ENCODE results near the gene RASA2. TPM values are rescaled to one million over a fixed set of nuclear protein-coding genes. Genes with fewer than 3 reads are reported as not detected.

RASA2 gene
- total RNA-seq, 1 experiment from 2014 or later: 17.1 TPM

GRCh38 chr3:141466633-141467169 lies 20.1 kb upstream of the RASA2 start:
- Histone ChIP-seq H3K9me3 (ENCODE audit: insufficient read depth, low read depth) (peaks cover 4% of the 10 kb centered on the region), H3K79me2 (ENCODE audit: low read depth) (no peaks in the 10 kb centered on the region), H3K36me3 (ENCODE audit: low read depth) (no peaks in the 10 kb centered on the region), H3K9me2 (ENCODE audit: insufficient read depth) (no peaks in the 10 kb centered on the region), H3K4me3 (no peak overlapping the region), H3K4me1 (replicated peaks; ENCODE audit: insufficient read depth) (no peaks in the 10 kb centered on the region), H3F3A (ENCODE audit: insufficient read depth, low read depth) (no peaks in the 10 kb centered on the region), H3K27ac (no peak overlapping the region), H3K27me3 (ENCODE audit: insufficient read depth, low read depth) (no peaks in the 10 kb centered on the region), H2AFZ (no peak overlapping the region), H4K20me1 (ENCODE audit: insufficient read depth) (no peaks in the 10 kb centered on the region), H3K4me2 (no peak overlapping the region)
- no peak for DNase-seq
- CTCF ChIA-PET: no interaction called here
- POLR2A ChIA-PET (ENCODE audit: unreplicated experiment): no interaction called here
- BruUV-seq (replicated peaks): no TSS peak
- TF ChIP-seq EZH2 (IDR thresholded peaks at IDR 0.05; ENCODE audit: low read depth) (no peak), CTCF (conservative IDR thresholded peaks at IDR 0.05) (no peak)
- intact Hi-C loops (cut with micrococcal nuclease; ENCODE audit: unreplicated experiment): no loop called here

- Histone ChIP-seq H3K9me3 (ENCODE audit: insufficient read depth, low read depth) (peaks cover 5% of the 10 kb centered on the region), H3K36me3 (ENCODE audit: low read depth) (no peaks in the 10 kb centered on the region), H3K27ac (no peak overlapping the region), H3K79me2 (ENCODE audit: low read depth) (no peaks in the 10 kb centered on the region), H3K4me1 (replicated peaks; ENCODE audit: insufficient read depth) (no peaks in the 10 kb centered on the region), H4K20me1 (ENCODE audit: insufficient read depth) (no peaks in the 10 kb centered on the region), H3K27me3 (ENCODE audit: insufficient read depth, low read depth) (no peaks in the 10 kb centered on the region), H3K9me2 (ENCODE audit: insufficient read depth) (no peaks in the 10 kb centered on the region), H2AFZ (no peak overlapping the region), H3K4me2 (no peak overlapping the region), H3F3A (ENCODE audit: insufficient read depth, low read depth) (no peaks in the 10 kb centered on the region), H3K4me3 (no peak overlapping the region)
- ChIA-PET POLR2A (ENCODE audit: unreplicated experiment) (no interaction called here), CTCF (no interaction called here)
- BruUV-seq (replicated peaks): no TSS peak
- DNase-seq: no peak
- intact Hi-C loops (cut with micrococcal nuclease; ENCODE audit: unreplicated experiment): no loop called here
- TF ChIP-seq CTCF (conservative IDR thresholded peaks at IDR 0.05) (no peak), EZH2 (IDR thresholded peaks at IDR 0.05; ENCODE audit: low read depth) (no peak)
Measured at GRCh38 chr3:141469720-141470119, 17.1 kb upstream of the RASA2 start.

GRCh38 chr3:141471160-141471559 lies 15.7 kb upstream of the RASA2 start:
- H3K4me2 ChIP-seq: no peak overlapping the region
- intact Hi-C loops (cut with micrococcal nuclease; ENCODE audit: unreplicated experiment): no loop called here
- peaks cover 5% of the 10 kb centered on the region for H3K9me3 ChIP-seq (ENCODE audit: insufficient read depth, low read depth)
- H3K27me3 ChIP-seq (ENCODE audit: insufficient read depth, low read depth): no peaks in the 10 kb centered on the region
- H3F3A ChIP-seq (ENCODE audit: insufficient read depth, low read depth): no peaks in the 10 kb centered on the region
- ChIA-PET CTCF (no interaction called here), POLR2A (ENCODE audit: unreplicated experiment) (no interaction called here)
- BruUV-seq (replicated peaks): no TSS peak
- TF ChIP-seq EZH2 (IDR thresholded peaks at IDR 0.05; ENCODE audit: low read depth): no peak
- TF ChIP-seq CTCF (conservative IDR thresholded peaks at IDR 0.05): no peak
- H3K36me3 ChIP-seq (ENCODE audit: low read depth): no peaks in the 10 kb centered on the region
- H3K27ac ChIP-seq: no peak overlapping the region
- no peak overlapping the region for H2AFZ ChIP-seq
- no peak for DNase-seq
- H3K79me2 ChIP-seq (ENCODE audit: low read depth): no peaks in the 10 kb centered on the region
- H3K4me1 ChIP-seq (replicated peaks; ENCODE audit: insufficient read depth): no peaks in the 10 kb centered on the region
- H4K20me1 ChIP-seq (ENCODE audit: insufficient read depth): no peaks in the 10 kb centered on the region
- H3K4me3 ChIP-seq: no peak overlapping the region
- no peaks in the 10 kb centered on the region for H3K9me2 ChIP-seq (ENCODE audit: insufficient read depth)

Data from PC-9 (cell line).